CD4-positive, alpha-beta T cell (primary cell): ENCODE measurements around the gene CYB5D1. TPM values are rescaled to one million over a fixed set of nuclear protein-coding genes. Genes with fewer than 3 reads are reported as not detected.

Experiments used
- ATAC-seq: fragments of 200-7000 bp; cut with Tn5 transposase; one replicate; pipeline ENCODE4 v1.10.0; 2022; ENCODE audit warnings: mild to moderate bottlenecking; ENCODE audit not compliant: poor library complexity
- CTCF ChIA-PET: fragments of 350-600 bp; sonication (Branson Sonifier 250); formaldehyde crosslinking; loops from one replicate; lab custom pipeline; 2021; ENCODE audit warnings: antibody characterized with exemption, inconsistent platforms; lab: Charles Lee
- POLR2A ChIA-PET: fragments of 350-600 bp; sonication (Branson Sonifier 250); formaldehyde crosslinking; loops from one replicate; lab custom pipeline; 2021; ENCODE audit warnings: antibody characterized with exemption, inconsistent platforms; lab: Charles Lee
- DNase-seq, 14 experiments: peaks; one replicate each; pipeline ENCODE4 v3.0.0-alpha.2; 2013 to 2020; ENCODE audit warnings: mixed read lengths in 2 of 14
- H3K27ac ChIP-seq, 2 donors: one replicate each; pipeline versions ENCODE4 v1.5.1 to v1.7.0; 2013; ENCODE audit warnings: low read length in 2 of 2, low read depth in 1 of 2, mild to moderate bottlenecking in 1 of 2
- H3K27me3 ChIP-seq, 2 experiments: 1 replicate in 1 of 2; 2 replicates in 1 of 2; pipeline versions ENCODE4 v1.6.1 to v1.7.0; 2013; ENCODE audit warnings: low read length in 2 of 2, control low read depth in 1 of 2, mild to moderate bottlenecking in 1 of 2, moderate library complexity in 1 of 2; ENCODE audit not compliant: insufficient read depth in 2 of 2, control insufficient read depth in 1 of 2
- H3K36me3 ChIP-seq: one replicate; pipeline ENCODE4 v1.6.1; 2013; ENCODE audit warnings: low read length, control low read depth; ENCODE audit not compliant: insufficient read depth
- H3K4me1 ChIP-seq: one replicate; pipeline ENCODE4 v1.6.1; 2013; ENCODE audit warnings: low read length, control low read depth; ENCODE audit not compliant: insufficient read depth
- H3K4me3 ChIP-seq: one replicate; pipeline ENCODE4 v1.5.1; 2013; ENCODE audit warnings: mild to moderate bottlenecking, low read length, moderate library complexity
- H3K9me3 ChIP-seq, 2 experiments: 1 replicate in 1 of 2; 2 replicates in 1 of 2; pipeline versions ENCODE4 v1.6.1 to v1.7.0; 2013; ENCODE audit warnings: low read length in 2 of 2, mild to moderate bottlenecking in 2 of 2, control low read depth in 1 of 2, moderate library complexity in 1 of 2; ENCODE audit not compliant: control insufficient read depth in 1 of 2, insufficient read depth in 1 of 2
- H3K27ac Mint-ChIP-seq: one replicate; pipeline ENCODE4 v1.8.0; 2020; ENCODE audit warnings: mixed read lengths
- H3K27me3 Mint-ChIP-seq: one replicate; pipeline ENCODE4 v1.8.0; 2021; ENCODE audit warnings: mixed read lengths
- H3K36me3 Mint-ChIP-seq: one replicate; pipeline ENCODE4 v1.8.0; 2021; ENCODE audit warnings: low read depth, mixed read lengths
- H3K4me1 Mint-ChIP-seq: one replicate; pipeline ENCODE4 v1.8.0; 2021; ENCODE audit warnings: low read depth, mixed read lengths
- H3K4me3 Mint-ChIP-seq: one replicate; pipeline ENCODE4 v1.8.0; 2020; ENCODE audit warnings: mild to moderate bottlenecking, mixed read lengths
- H3K9me3 Mint-ChIP-seq: one replicate; pipeline ENCODE4 v1.8.0; 2020; ENCODE audit warnings: mixed read lengths
- CTCF ChIP-seq: fragments of 200-600 bp; IDR thresholded peaks from one replicate; pipeline ENCODE4 v1.8.0; 2022; ENCODE audit warnings: antibody characterized with exemption, mild to moderate bottlenecking
- intact Hi-C, 2 experiments: fragments of 100-400 bp; cut with DNase I in 1 of 2; cut with micrococcal nuclease in 1 of 2; formaldehyde crosslinking; loops; one replicate each; pipeline versions ENCODE4 v1.15.1 to v1.9.0; 2023 to 2025; cut with DNase I, micrococcal nuclease
- total RNA-seq, 174 experiments: library from RNA in 2 of 174; stranded (reverse) in 2 of 174; gene quantifications; one replicate each; pipeline ENCODE4 v1.2.3 and lab custom pipeline; 2021 to 2026

The CYB5D1 gene
- total RNA-seq, 2 experiments from 2014 or later: 8.7 TPM

- ChIA-PET POLR2A (interaction anchor here (1.5 kb wide), 1 partner anchor 12 kb away, joined by 4 read pairs; no protein-coding TSS in a partner anchor), CTCF (interaction anchor here (1.5 kb wide), 1 partner anchor 115 kb away, joined by 3 read pairs; no protein-coding TSS in a partner anchor)
- no peak overlapping the region for H3K4me3 Mint-ChIP-seq
- ATAC-seq: no peak
- H3K36me3 ChIP-seq: peaks cover 26% of the 10 kb centered on the region
- H3K27me3 ChIP-seq: no peaks in the 10 kb centered on the region
- no peaks in the 10 kb centered on the region for H3K9me3 Mint-ChIP-seq
- H3K27ac ChIP-seq: no peak overlapping the region
- peaks cover 17% of the 10 kb centered on the region for H3K4me1 Mint-ChIP-seq
- no peak for TF ChIP-seq CTCF
- no peaks in the 10 kb centered on the region for H3K9me3 ChIP-seq
- no peak overlapping the region for H3K27ac Mint-ChIP-seq
- no peak for DNase-seq
- no peaks in the 10 kb centered on the region for H3K27me3 Mint-ChIP-seq
- H3K36me3 Mint-ChIP-seq: peaks cover 30% of the 10 kb centered on the region
- H3K4me1 ChIP-seq: peaks cover 11% of the 10 kb centered on the region
- intact Hi-C loops: no loop called here
- no peak overlapping the region for H3K4me3 ChIP-seq
Observed at GRCh38 chr17:7875804-7876370, 18.1 kb downstream of the CYB5D1 start.

GRCh38 chr17:7878234-7878633 is 20.4 kb downstream of the CYB5D1 start:
- H3K4me3 Mint-ChIP-seq: no peak overlapping the region
- intact Hi-C loops: no loop called here
- H3K36me3 ChIP-seq: peaks cover 26% of the 10 kb centered on the region
- H3K27me3 Mint-ChIP-seq: no peaks in the 10 kb centered on the region
- H3K27me3 ChIP-seq: no peaks in the 10 kb centered on the region
- ATAC-seq: no peak
- CTCF ChIA-PET: interaction anchor here (0.9 to 1.6 kb wide), 2 partner anchors 11 to 35 kb away, joined by 3 to 4 read pairs; no protein-coding TSS in a partner anchor
- no peak overlapping the region for H3K4me3 ChIP-seq
- H3K9me3 Mint-ChIP-seq: no peaks in the 10 kb centered on the region
- H3K9me3 ChIP-seq: no peaks in the 10 kb centered on the region
- POLR2A ChIA-PET: interaction anchor here (1.2 kb wide), 1 partner anchor 9 kb away, joined by 3 read pairs; no protein-coding TSS in a partner anchor
- H3K4me1 Mint-ChIP-seq: peaks cover 9% of the 10 kb centered on the region
- no peak for DNase-seq
- no peak for TF ChIP-seq CTCF
- H3K27ac Mint-ChIP-seq: no peak overlapping the region
- H3K4me1 ChIP-seq: peaks cover 33% of the 10 kb centered on the region
- H3K27ac ChIP-seq: no peak overlapping the region
- peaks cover 23% of the 10 kb centered on the region for H3K36me3 Mint-ChIP-seq

GRCh38 chr17:7880076-7880868 is 22.5 kb downstream of the CYB5D1 start:
- Mint-ChIP-seq H3K9me3 (no peaks in the 10 kb centered on the region), H3K4me1 (peaks cover 4% of the 10 kb centered on the region), H3K4me3 (no peak overlapping the region), H3K36me3 (peaks cover 14% of the 10 kb centered on the region), H3K27ac (no peak overlapping the region), H3K27me3 (no peaks in the 10 kb centered on the region)
- DNase-seq: no peak
- ChIA-PET POLR2A (no interaction called here), CTCF (no interaction called here)
- Histone ChIP-seq H3K27me3 (no peaks in the 10 kb centered on the region), H3K4me3 (no peak overlapping the region), H3K36me3 (peaks cover 21% of the 10 kb centered on the region), H3K27ac (peak overlapping the region; percentile 13 to 41), H3K4me1 (peaks cover 37% of the 10 kb centered on the region), H3K9me3 (no peaks in the 10 kb centered on the region)
- no peak for TF ChIP-seq CTCF
- intact Hi-C loops: no loop called here
- ATAC-seq: no peak
